ENCODE measurements around the gene LCN1. TPM values are rescaled to one million over a fixed set of nuclear protein-coding genes. Genes with fewer than 3 reads are reported as not detected.

The LCN1 gene
- total RNA-seq, 2 experiments from 2014 or later: not detected

DNA sequence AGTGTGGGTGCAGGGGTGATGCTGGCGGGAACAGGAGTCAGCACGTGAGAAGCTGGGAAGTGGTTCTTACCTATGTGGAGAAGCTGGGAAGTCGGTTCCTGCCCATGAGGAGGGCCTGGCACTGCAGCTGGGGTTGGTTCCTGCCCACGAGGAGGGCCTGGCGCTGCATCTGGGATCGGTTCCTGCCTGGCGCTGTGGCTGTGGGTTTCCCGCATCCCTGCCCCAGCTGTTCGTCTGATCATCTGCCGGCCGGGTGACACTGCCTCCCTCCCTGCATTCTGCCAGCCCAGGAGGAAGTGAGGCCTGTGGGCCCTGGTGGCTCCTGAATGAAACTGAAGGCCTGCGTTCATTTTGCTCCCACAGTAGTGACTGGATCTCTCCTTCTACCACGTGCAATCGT is 29.8 kb downstream of the LCN1 start:
- Histone ChIP-seq H4K20me1 (ENCODE audit: insufficient read depth, low read length) (no peaks in the 10 kb centered on the region), H3K36me3 (ENCODE audit: insufficient read depth, low read length) (no peaks in the 10 kb centered on the region), H2AFZ (ENCODE audit: low read length) (no peak overlapping the region), H3K4me3 (ENCODE audit: low read depth, low read length, poor library complexity, severe bottlenecking) (no peak overlapping the region), H3K79me2 (ENCODE audit: insufficient read depth, low read depth, low read length) (no peaks in the 10 kb centered on the region), H3K27ac (ENCODE audit: low read depth, low read length, poor library complexity, severe bottlenecking) (no peak overlapping the region), H3K9me3 (ENCODE audit: low read length) (no peaks in the 10 kb centered on the region), H3K4me1 (ENCODE audit: insufficient read depth, low read length, poor library complexity, severe bottlenecking) (no peaks in the 10 kb centered on the region), H3K4me2 (ENCODE audit: low read length) (no peak overlapping the region), H3K9me2 (ENCODE audit: insufficient read depth, low read length) (no peaks in the 10 kb centered on the region)
- intact Hi-C loops (cut with micrococcal nuclease; ENCODE audit: unreplicated experiment): no loop called here
- BruUV-seq (replicated peaks): no TSS peak
- POLR2A ChIA-PET: no interaction called here
- no peak for DNase-seq (ENCODE audit: low spot score)
- CTCF ChIA-PET (ENCODE audit: unreplicated experiment): interaction anchor here (0.7 kb wide), 1 partner anchor 398 kb away, joined by 4 read pairs; no protein-coding TSS in a partner anchor
- TF ChIP-seq, protein P1, sequence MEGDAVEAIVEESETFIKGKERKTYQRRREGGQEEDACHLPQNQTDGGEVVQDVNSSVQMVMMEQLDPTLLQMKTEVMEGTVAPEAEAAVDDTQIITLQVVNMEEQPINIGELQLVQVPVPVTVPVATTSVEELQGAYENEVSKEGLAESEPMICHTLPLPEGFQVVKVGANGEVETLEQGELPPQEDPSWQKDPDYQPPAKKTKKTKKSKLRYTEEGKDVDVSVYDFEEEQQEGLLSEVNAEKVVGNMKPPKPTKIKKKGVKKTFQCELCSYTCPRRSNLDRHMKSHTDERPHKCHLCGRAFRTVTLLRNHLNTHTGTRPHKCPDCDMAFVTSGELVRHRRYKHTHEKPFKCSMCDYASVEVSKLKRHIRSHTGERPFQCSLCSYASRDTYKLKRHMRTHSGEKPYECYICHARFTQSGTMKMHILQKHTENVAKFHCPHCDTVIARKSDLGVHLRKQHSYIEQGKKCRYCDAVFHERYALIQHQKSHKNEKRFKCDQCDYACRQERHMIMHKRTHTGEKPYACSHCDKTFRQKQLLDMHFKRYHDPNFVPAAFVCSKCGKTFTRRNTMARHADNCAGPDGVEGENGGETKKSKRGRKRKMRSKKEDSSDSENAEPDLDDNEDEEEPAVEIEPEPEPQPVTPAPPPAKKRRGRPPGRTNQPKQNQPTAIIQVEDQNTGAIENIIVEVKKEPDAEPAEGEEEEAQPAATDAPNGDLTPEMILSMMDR (conservative IDR thresholded peaks at IDR 0.05; ENCODE audit: low read length): no peak
- no peak for TF ChIP-seq EZH2phosphoT487 (IDR thresholded peaks at IDR 0.05; ENCODE audit: borderline replicate concordance, low read depth, low read length)

DNA sequence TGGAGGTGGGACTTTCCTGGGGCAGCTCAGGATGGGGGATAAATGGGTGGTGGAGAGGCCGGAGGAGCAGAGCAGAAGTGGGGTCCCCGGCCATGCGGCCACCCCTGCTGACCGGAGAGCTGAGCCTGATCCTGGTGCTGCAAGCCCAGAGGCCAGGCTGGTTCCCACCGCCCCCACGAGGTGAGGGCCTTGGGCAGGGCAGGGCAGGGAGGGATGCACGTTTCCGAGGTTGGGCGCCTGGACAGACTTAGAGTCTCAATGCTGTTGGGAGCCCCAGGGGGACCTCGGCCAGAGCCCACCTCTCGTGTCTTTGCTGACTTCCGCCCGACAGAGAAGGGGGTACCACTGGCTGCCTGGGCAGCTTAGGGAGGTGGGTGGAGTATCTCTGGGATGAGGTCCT is 30.2 kb downstream of the LCN1 start:
- TF ChIP-seq EZH2phosphoT487 (IDR thresholded peaks at IDR 0.05; ENCODE audit: borderline replicate concordance, low read depth, low read length): no peak
- TF ChIP-seq, protein P1 (conservative IDR thresholded peaks at IDR 0.05; ENCODE audit: low read length): no peak

DNA sequence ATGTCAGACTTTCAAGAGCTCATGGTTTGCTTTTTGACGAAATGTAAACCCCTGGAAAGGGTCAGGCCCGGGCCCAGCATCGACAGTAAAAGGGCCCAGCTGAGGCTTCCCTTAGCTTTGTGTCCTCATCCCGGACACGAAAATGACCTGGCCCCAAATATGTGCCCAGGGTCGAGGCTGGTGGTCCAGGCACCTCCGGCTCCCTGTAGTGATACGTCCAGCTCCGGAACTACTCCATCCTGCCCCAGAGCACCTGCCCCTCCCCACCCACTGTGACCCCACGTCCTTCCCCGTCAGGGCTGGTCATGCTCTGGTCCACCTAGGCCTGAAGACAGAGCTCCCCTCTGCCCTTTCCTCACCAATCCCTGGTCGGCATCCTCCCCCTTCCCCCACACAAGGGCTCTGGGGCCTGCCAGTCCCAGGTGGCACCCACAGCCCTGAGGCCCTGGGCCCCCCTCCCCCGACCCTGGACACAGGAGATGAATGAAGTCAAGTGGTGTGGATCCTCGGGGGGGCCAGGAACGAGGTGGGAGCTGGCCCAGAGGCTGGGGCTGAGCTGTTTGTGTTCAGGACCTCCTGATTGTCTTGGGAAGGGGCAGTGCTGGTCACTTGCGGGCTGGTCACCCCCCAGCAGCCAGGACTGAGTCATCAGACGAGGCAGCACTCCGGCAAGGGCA is 30.9 kb downstream of the LCN1 start:
- Histone ChIP-seq H3K27ac (ENCODE audit: low read depth, low read length, poor library complexity, severe bottlenecking) (no peak overlapping the region), H3K4me3 (ENCODE audit: low read depth, low read length, poor library complexity, severe bottlenecking) (no peak overlapping the region), H3K36me3 (ENCODE audit: insufficient read depth, low read length) (no peaks in the 10 kb centered on the region), H3K9me3 (ENCODE audit: low read length) (no peaks in the 10 kb centered on the region), H2AFZ (ENCODE audit: low read length) (no peak overlapping the region), H3K4me2 (ENCODE audit: low read length) (no peak overlapping the region), H3K4me1 (ENCODE audit: insufficient read depth, low read length, poor library complexity, severe bottlenecking) (no peaks in the 10 kb centered on the region), H3K9me2 (ENCODE audit: insufficient read depth, low read length) (no peaks in the 10 kb centered on the region), H3K79me2 (ENCODE audit: insufficient read depth, low read depth, low read length) (no peaks in the 10 kb centered on the region), H4K20me1 (ENCODE audit: insufficient read depth, low read length) (no peaks in the 10 kb centered on the region)
- DNase-seq (ENCODE audit: low spot score): no peak
- no peak for TF ChIP-seq EZH2phosphoT487 (IDR thresholded peaks at IDR 0.05; ENCODE audit: borderline replicate concordance, low read depth, low read length)
- TF ChIP-seq, protein P1 (conservative IDR thresholded peaks at IDR 0.05; ENCODE audit: low read length): no peak
- ChIA-PET CTCF (ENCODE audit: unreplicated experiment) (interaction anchor here (0.6 kb wide), 1 partner anchor 387 kb away, joined by 3 read pairs; no protein-coding TSS in a partner anchor), POLR2A (no interaction called here)
- BruUV-seq (replicated peaks): no TSS peak
- intact Hi-C loops (cut with micrococcal nuclease; ENCODE audit: unreplicated experiment): no loop called here

More for the DNA sequence above, 30.2 kb downstream of the LCN1 start:
- Histone ChIP-seq H3K4me2 (ENCODE audit: low read length) (no peak overlapping the region), H3K4me1 (ENCODE audit: insufficient read depth, low read length, poor library complexity, severe bottlenecking) (no peaks in the 10 kb centered on the region), H4K20me1 (ENCODE audit: insufficient read depth, low read length) (no peaks in the 10 kb centered on the region), H3K36me3 (ENCODE audit: insufficient read depth, low read length) (no peaks in the 10 kb centered on the region), H2AFZ (ENCODE audit: low read length) (no peak overlapping the region), H3K27ac (ENCODE audit: low read depth, low read length, poor library complexity, severe bottlenecking) (no peak overlapping the region), H3K79me2 (ENCODE audit: insufficient read depth, low read depth, low read length) (no peaks in the 10 kb centered on the region), H3K9me3 (ENCODE audit: low read length) (no peaks in the 10 kb centered on the region), H3K9me2 (ENCODE audit: insufficient read depth, low read length) (no peaks in the 10 kb centered on the region), H3K4me3 (ENCODE audit: low read depth, low read length, poor library complexity, severe bottlenecking) (no peak overlapping the region)
- no TSS peak for BruUV-seq (replicated peaks)
- ChIA-PET POLR2A (no interaction called here), CTCF (ENCODE audit: unreplicated experiment) (interaction anchor here (0.7 kb wide), 1 partner anchor 398 kb away, joined by 4 read pairs; no protein-coding TSS in a partner anchor)
- intact Hi-C loops (cut with micrococcal nuclease; ENCODE audit: unreplicated experiment): no loop called here
- DNase-seq (ENCODE audit: low spot score): no peak
